Ishikawa (cell line): ENCODE data around the gene GPR62.

Experiments used
- CEBPB ChIP-seq: IDR thresholded peaks from 2 replicates; pipeline ENCODE4 v1.6.1; 2012
- CREB1 ChIP-seq: IDR thresholded peaks from 2 replicates; pipeline ENCODE4 v1.6.1; 2012; ENCODE audit warnings: low read depth
- EGR1 ChIP-seq: IDR thresholded peaks from 2 replicates; pipeline ENCODE4 v1.6.1; 2012
- EP300 ChIP-seq: IDR thresholded peaks from 2 replicates; pipeline ENCODE4 v1.6.1; 2012; ENCODE audit warnings: borderline replicate concordance
- FOXM1 ChIP-seq: IDR thresholded peaks from 2 replicates; pipeline ENCODE4 v1.6.1; 2012; ENCODE audit warnings: low read depth, borderline replicate concordance
- NFIC ChIP-seq: IDR thresholded peaks from 2 replicates; pipeline ENCODE4 v1.6.1; 2012
- RAD21 ChIP-seq: IDR thresholded peaks from 2 replicates; pipeline ENCODE4 v1.6.1; 2012; ENCODE audit warnings: low read depth
- TAF1 ChIP-seq: IDR thresholded peaks from 2 replicates; pipeline ENCODE4 v1.6.1; 2012; ENCODE audit warnings: low read depth, mild to moderate bottlenecking
- TCF12 ChIP-seq: IDR thresholded peaks from 2 replicates; pipeline ENCODE4 v1.6.1; 2012; ENCODE audit warnings: low read depth
- TEAD4 ChIP-seq: IDR thresholded peaks from 2 replicates; pipeline ENCODE4 v1.6.1; 2012
- YY1 ChIP-seq: IDR thresholded peaks from 2 replicates; pipeline ENCODE4 v1.6.1; 2012; ENCODE audit warnings: low read depth
- ZBTB7A ChIP-seq: IDR thresholded peaks from 2 replicates; pipeline ENCODE4 v1.6.1; 2012; ENCODE audit warnings: low read depth
- TF ChIP-seq, protein P1 (sequence below): IDR thresholded peaks from 2 replicates; pipeline ENCODE4 v1.6.1; 2012
- TF ChIP-seq, protein P2 (sequence below): IDR thresholded peaks from 2 replicates; pipeline ENCODE4 v1.6.1; 2012
- TF ChIP-seq, protein P3 (sequence below): IDR thresholded peaks from 2 replicates; pipeline ENCODE4 v1.6.1; 2012; ENCODE audit warnings: low read depth, mild to moderate bottlenecking

The GPR62 gene

DNA sequence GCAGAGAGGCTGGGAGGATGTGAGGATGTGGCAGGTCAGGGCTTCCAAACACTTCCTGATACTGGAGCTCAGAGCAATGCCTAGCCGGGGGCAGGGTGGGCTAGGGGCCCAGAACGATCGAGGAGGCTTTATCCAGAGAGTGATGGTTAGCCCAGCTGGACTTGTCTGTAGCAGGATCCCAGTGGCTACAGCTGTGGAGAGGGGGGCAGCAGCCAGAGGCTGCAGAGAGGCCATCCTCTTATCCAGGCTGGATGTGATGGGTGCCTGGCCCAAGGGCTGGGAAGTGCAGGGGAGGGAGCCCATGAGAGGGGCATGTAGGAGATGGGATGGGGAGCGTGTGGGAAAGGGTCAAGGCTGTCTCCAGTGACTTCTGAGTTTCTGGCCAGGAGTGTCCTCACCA lies 8.4 kb upstream of the GPR62 start:
- TF ChIP-seq CEBPB (no peak), FOXM1 (no peak), TAF1 (no peak)
- TF ChIP-seq, protein P1, sequence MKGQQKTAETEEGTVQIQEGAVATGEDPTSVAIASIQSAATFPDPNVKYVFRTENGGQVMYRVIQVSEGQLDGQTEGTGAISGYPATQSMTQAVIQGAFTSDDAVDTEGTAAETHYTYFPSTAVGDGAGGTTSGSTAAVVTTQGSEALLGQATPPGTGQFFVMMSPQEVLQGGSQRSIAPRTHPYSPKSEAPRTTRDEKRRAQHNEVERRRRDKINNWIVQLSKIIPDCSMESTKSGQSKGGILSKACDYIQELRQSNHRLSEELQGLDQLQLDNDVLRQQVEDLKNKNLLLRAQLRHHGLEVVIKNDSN, result no peak

DNA sequence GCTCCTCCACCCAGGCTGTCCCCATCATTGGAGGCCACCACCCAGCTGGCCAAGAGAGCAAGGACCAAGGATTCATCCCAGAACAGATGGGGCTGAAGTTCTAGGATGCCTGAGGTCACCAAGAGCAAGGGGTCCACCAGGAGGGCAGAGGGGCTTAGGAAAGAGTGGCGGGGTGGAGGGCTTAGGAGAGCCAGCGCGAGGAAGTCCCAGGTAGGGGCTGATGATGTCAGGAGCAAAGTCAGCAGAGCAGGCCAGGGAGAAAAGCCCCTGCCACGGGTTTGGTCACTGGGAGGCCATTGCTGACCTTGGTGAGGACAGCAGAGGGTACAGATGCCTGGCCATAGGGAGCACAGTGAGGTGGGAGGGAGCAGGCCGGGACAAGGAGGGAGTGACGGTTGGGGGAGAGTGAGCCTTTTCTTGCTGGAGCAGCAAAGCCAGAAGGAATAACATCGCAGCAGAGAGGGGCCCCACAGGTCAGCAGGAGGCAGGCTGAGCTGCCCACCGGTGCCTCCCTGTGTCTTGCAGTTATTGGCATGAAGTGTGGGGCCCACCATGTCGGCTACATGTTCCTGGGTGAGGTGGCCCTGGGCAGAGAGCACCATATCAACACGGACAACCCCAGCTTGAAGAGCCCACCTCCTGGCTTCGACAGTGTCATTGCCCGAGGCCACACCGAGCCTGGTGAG lies 7.8 kb upstream of the GPR62 start:
- TF ChIP-seq TAF1 (no peak), EP300 (no peak), TCF12 (no peak), TEAD4 (no peak), NFIC (no peak), RAD21 (no peak), ZBTB7A (no peak), CREB1 (no peak), EGR1 (no peak), CEBPB (no peak), YY1 (no peak), FOXM1 (no peak)
- TF ChIP-seq, protein P2, sequence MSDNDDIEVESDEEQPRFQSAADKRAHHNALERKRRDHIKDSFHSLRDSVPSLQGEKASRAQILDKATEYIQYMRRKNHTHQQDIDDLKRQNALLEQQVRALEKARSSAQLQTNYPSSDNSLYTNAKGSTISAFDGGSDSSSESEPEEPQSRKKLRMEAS, result no peak
- TF ChIP-seq, protein P1, result no peak
- TF ChIP-seq, protein P3, sequence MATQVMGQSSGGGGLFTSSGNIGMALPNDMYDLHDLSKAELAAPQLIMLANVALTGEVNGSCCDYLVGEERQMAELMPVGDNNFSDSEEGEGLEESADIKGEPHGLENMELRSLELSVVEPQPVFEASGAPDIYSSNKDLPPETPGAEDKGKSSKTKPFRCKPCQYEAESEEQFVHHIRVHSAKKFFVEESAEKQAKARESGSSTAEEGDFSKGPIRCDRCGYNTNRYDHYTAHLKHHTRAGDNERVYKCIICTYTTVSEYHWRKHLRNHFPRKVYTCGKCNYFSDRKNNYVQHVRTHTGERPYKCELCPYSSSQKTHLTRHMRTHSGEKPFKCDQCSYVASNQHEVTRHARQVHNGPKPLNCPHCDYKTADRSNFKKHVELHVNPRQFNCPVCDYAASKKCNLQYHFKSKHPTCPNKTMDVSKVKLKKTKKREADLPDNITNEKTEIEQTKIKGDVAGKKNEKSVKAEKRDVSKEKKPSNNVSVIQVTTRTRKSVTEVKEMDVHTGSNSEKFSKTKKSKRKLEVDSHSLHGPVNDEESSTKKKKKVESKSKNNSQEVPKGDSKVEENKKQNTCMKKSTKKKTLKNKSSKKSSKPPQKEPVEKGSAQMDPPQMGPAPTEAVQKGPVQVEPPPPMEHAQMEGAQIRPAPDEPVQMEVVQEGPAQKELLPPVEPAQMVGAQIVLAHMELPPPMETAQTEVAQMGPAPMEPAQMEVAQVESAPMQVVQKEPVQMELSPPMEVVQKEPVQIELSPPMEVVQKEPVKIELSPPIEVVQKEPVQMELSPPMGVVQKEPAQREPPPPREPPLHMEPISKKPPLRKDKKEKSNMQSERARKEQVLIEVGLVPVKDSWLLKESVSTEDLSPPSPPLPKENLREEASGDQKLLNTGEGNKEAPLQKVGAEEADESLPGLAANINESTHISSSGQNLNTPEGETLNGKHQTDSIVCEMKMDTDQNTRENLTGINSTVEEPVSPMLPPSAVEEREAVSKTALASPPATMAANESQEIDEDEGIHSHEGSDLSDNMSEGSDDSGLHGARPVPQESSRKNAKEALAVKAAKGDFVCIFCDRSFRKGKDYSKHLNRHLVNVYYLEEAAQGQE, result no peak

DNA sequence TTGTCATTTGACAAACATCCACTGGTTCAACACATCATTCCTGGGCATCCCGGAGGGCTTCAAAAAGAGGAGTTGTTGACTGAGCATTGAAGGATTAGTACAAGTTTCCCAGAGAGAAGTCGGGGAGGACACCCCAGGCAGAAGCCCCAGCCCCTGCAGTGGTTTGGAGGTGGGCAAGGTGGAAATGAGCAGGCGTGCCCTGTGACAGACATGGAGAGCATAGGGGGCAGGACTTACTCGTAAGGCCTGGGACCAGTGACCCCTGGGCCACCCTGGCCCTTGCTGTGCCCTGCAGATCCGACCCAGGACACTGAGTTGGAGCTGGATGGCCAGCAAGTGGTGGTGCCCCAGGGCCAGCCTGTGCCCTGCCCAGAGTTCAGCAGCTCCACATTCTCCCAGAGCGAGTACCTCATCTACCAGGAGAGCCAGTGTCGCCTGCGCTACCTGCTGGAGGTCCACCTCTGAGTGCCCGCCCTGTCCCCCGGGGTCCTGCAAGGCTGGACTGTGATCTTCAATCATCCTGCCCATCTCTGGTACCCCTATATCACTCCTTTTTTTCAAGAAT lies 7.1 kb upstream of the GPR62 start:
- TF ChIP-seq, protein P2, result no peak
- TF ChIP-seq, protein P3, result no peak
- TF ChIP-seq TEAD4, result no peak
- no peak for TF ChIP-seq TAF1
- TF ChIP-seq TCF12, result no peak

DNA sequence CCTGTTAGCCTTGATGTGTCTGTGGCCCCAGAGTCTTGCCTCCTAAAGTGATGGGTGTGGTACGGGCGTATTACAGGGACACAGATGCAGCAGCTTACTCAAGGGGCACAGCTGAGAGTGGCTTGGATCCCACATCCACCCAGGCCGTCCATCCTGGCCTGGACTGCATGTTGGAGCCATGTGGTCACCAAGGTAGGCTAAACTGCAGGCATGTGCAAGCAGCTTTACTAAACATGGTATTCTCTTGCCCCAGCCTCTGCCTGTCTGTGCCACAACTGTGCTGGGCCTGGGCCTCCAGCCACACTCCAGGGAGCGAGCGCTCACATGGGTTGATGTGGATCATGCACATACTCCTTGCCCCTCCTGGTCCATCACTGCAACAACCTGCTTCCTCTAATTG lies 6.1 kb upstream of the GPR62 start:
- TF ChIP-seq CEBPB, result no peak
- TF ChIP-seq NFIC, result no peak
- no peak for TF ChIP-seq TEAD4
- no peak for TF ChIP-seq EP300
- no peak for TF ChIP-seq TCF12
- no peak for TF ChIP-seq FOXM1
- TF ChIP-seq, protein P2, result no peak
- TF ChIP-seq, protein P1, result no peak
- TF ChIP-seq, protein P3, result no peak
- no peak for TF ChIP-seq TAF1
- no peak for TF ChIP-seq RAD21
- TF ChIP-seq ZBTB7A, result no peak
